Ascending aorta (tissue), 2 donors: ENCODE measurements around the gene CSHL1. TPM values are rescaled to one million over a fixed set of nuclear protein-coding genes. Genes with fewer than 3 reads are reported as not detected.
"Not testable (repeated sequence)": the region's sequence is repeated elsewhere in the genome, so short reads cannot be mapped to it uniquely, and the experiment has no call there.

ENCODE experiments used
- DNase-seq, 2 donors: peaks; one replicate each; pipeline ENCODE4 v3.0.0-alpha.2; 2019; ENCODE audit warnings: low spot score in 2 of 2
- H3K27ac ChIP-seq, 2 donors: fragments of 200-600 bp; sonication (generic); one replicate each; pipeline ENCODE4 v1.5.1; 2016 to 2017; ENCODE audit warnings: mild to moderate bottlenecking in 1 of 2
- H3K27me3 ChIP-seq: fragments of 200-600 bp; sonication (generic); one replicate; pipeline ENCODE4 v1.5.1; 2017
- H3K36me3 ChIP-seq, 2 donors: fragments of 200-600 bp; sonication (generic); one replicate each; pipeline ENCODE4 v1.5.1; 2016
- H3K4me1 ChIP-seq, 2 donors: fragments of 200-600 bp; sonication (generic); one replicate each; pipeline ENCODE4 v1.5.1; 2016 to 2017; ENCODE audit warnings: mild to moderate bottlenecking in 1 of 2
- H3K4me3 ChIP-seq, 2 donors: fragments of 200-600 bp; sonication (generic); one replicate each; pipeline ENCODE4 v1.5.1; 2016 to 2017; ENCODE audit warnings: mild to moderate bottlenecking in 1 of 2
- H3K9me3 ChIP-seq, 2 donors: fragments of 200-600 bp; sonication (generic); one replicate each; pipeline ENCODE4 v1.5.1; 2016
- intact Hi-C: fragments of 100-400 bp; cut with DNase I; formaldehyde crosslinking; loops from one replicate; pipeline ENCODE4 v1.15.1; 2023
- total RNA-seq: library from RNA; depleted of rRNA; stranded (reverse); fragments of >200 nt; gene quantifications from one replicate; pipeline ENCODE4 v1.1.0, GENCODE V29; 2016

CSHL1 gene
- total RNA-seq, 1 donor from 2014 or later, result not detected

DNA sequence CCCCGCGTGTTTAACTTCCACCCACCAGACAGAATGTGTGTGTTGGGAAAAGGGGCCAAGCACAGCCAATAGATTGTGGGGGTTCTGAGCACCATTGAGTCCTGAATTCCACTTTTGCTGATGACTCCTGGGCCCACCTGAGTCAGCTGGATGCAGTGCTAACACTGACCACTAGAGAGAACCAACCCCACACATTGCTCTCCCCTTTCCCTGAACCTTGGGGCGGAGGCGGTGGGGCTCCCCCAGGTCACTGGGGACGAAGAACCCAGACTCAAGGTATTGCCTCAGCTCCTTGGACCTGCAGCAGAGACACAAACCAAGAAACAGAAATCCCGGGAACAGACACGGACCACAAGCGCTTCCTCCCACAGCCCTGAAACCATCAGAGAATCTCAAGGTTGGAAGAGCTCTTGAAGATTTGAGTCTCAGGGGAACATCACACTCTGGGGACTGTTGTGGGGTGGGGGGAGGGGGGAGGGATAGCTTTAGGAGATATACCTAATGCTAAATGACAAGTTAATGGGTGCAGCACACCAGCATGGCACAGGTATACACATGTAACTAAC is 36.9 kb downstream of the CSHL1 start:
- H3K36me3 ChIP-seq, DNase-seq, H3K4me3 ChIP-seq, H3K27me3 ChIP-seq, H3K9me3 ChIP-seq, H3K4me1 ChIP-seq, intact Hi-C loops, H3K27ac ChIP-seq: not testable (repeated sequence)

DNA sequence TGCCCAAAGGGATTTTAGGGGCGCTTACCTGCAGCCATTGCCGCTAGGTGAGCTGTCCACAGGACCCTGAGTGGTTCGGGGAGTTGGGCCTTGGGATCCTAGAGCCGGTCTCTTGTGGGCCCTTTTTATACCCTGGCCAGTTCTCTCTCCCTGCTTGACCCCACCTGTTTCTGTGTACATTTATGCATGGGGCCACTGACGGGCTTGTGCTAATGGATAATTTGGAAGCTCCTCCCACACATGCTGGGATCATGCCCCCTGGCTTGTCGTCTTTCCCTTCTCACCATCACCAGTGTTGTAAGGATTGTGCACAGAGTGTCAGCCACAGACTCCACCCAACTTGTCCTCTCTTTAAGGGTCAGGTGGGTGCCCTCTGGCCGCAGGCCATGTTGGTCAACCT is 37.5 kb downstream of the CSHL1 start, which contains the start of gene CSH2:
CSH2 (minus strand) TSS at position 101 of the 400 bp plus-strand sequence; CDS start at position 38, 63 bp downstream.
- H3K4me1 ChIP-seq, H3K4me3 ChIP-seq, DNase-seq, H3K27me3 ChIP-seq, H3K36me3 ChIP-seq, intact Hi-C loops, H3K27ac ChIP-seq, H3K9me3 ChIP-seq: not testable (repeated sequence)

DNA sequence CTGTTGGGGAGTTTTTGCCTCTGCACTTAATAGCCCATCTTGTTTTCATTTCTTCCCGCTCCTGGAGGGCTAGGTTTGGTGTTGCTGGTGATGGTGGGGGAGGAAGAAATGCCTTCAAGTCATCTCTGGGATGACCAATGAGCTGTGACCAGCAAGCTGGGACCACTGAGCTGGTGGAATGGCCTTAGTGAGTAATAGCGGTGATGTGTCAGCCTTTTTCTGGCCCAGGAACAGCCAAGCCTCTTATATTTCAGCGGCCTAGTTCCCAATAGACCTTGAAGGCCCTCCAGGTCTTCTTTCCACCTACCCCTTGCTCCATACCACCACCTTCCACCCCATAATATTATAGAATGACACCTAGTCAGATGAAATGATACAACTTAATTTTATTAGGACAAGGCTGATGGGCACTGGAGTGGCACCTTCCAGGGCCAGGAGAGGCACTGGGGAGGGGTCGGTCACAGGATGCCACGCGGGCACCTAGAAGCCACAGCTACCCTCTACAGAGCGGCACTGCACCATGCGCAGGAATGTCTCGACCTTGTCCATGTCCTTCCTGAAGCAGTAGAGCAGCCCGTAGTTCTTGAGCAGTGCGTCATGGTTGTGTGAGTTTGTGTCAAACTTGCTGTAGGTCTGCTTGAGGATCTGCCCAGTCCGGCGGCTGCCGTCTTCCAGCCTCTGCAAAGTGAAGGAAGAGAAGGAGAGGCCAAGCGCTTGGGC is 39.3 kb downstream of the CSHL1 start:
- DNase-seq, H3K27ac ChIP-seq, H3K27me3 ChIP-seq, H3K36me3 ChIP-seq, H3K4me3 ChIP-seq, H3K9me3 ChIP-seq, intact Hi-C loops, H3K4me1 ChIP-seq: not testable (repeated sequence)

DNA sequence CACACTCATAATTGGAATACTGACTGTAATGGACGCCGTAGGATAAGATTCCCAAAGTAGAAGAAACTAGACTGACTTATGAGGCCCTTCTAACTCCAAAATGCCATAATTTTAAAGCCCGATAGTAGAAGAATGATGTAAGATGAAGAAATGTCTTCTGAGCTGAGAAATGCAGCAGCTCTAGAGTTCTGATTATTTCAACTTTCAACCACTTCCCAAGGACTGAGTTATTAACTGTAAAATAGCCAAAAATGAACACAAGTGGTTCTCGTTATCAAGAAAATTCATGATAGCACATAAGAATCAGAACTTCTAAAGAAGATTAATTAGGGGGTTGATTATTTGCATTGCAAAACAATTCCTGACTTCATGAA is 40.8 kb downstream of the CSHL1 start:
- H3K27ac ChIP-seq, intact Hi-C loops: not testable (repeated sequence)

DNA sequence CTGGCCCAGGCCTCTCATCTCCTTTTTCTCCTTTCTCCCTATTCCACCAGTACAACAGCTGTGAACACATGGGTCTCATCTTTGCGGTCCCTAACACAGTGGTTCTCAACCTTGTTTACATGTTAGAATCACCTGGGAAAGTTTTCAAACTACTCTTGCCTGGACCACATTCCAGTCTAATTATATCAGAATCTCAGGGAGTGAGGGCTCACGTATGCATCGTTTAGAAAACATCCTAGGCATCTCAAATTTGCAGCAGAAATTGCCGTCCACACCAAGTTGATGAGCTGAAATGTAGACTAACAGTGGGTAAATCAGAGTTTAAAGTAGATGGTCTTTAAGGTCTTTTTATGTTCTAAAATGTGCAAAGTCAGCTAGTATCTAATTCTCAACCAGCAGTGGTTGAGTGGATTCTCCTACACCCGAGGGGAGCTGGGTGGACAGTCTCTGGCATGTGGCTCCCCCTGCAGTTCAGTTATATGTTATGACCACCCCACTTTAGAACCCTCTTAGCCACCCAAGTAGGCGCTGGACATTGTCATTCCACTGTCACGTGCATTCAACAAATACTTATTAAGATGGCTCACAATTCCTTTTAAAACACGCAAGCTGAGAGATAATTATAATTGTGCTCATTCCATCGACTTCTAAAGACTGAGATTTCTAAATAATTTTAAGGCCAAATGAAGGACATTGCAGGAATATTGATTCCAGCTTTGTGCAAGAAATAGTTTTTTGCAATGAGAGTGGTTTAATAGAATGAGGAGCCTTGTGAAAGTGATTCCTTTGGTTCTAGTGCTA is 41.4 kb downstream of the CSHL1 start:
- DNase-seq, intact Hi-C loops, H3K4me1 ChIP-seq, H3K9me3 ChIP-seq, H3K27me3 ChIP-seq, H3K27ac ChIP-seq, H3K36me3 ChIP-seq, H3K4me3 ChIP-seq: not testable (repeated sequence)

More for the DNA sequence above, 40.8 kb downstream of the CSHL1 start:
- H3K36me3 ChIP-seq, H3K27me3 ChIP-seq, H3K4me3 ChIP-seq, H3K4me1 ChIP-seq, H3K9me3 ChIP-seq, DNase-seq: not testable (repeated sequence)

DNA sequence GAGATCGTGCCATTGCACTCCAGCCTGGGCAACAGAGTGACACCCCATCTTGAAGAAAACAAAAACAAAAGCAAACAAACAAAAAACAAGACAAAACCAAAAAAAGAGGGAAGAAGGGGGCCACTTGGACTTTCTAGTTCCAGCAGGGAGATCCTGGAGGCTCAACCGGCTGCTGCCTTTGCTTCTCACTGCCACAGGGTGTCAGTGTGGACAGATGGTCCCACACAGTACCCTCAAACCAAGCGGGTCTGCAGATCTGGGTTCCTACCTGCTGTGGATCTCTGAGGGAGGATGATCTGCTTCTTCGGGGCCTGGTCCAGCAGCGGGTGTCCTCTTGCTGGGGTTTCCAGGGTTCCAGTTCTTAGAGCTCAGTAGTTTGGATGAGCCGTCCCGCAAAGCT is 44.4 kb downstream of the CSHL1 start:
- H3K4me3 ChIP-seq, H3K27ac ChIP-seq, H3K27me3 ChIP-seq, DNase-seq, H3K36me3 ChIP-seq, H3K4me1 ChIP-seq, H3K9me3 ChIP-seq, intact Hi-C loops: not testable (repeated sequence)

Other genes with a start within 250 kb of the CSHL1 start
- gene LIMD2, start 211.1 kb downstream of the CSHL1 start, total RNA-seq, result 27.0 TPM
- 3.2 TPM for gene STRADA, start 169.5 kb downstream of the CSHL1 start, total RNA-seq
- 76.2 TPM for gene CCDC47, start 137.7 kb downstream of the CSHL1 start, total RNA-seq
- gene DDX42, start 137.1 kb downstream of the CSHL1 start, total RNA-seq, result 37.5 TPM
- 83.7 TPM for gene PSMC5, start 83.8 kb downstream of the CSHL1 start, total RNA-seq
- gene FTSJ3, start 83.6 kb downstream of the CSHL1 start, total RNA-seq, result 18.2 TPM
- gene SMARCD2, start 68.6 kb downstream of the CSHL1 start, total RNA-seq, result 78.0 TPM
- gene CSH2, start 37.6 kb downstream of the CSHL1 start, total RNA-seq, result not detected
- gene GH2, start 29.3 kb downstream of the CSHL1 start, total RNA-seq, result not detected
- not detected for gene CSH1, start 14.7 kb downstream of the CSHL1 start, total RNA-seq
- gene GH1, start 7.6 kb upstream of the CSHL1 start, total RNA-seq, result not detected
- not detected for gene CD79B, start 21.1 kb upstream of the CSHL1 start, total RNA-seq
- gene SCN4A, start 61.7 kb upstream of the CSHL1 start, total RNA-seq, result 1.3 TPM
- gene PRR29, start 87.1 kb upstream of the CSHL1 start, total RNA-seq, result 1.5 TPM
- gene ICAM2, start 109.4 kb upstream of the CSHL1 start, total RNA-seq, result 212 TPM
- gene ERN1, start 218.9 kb upstream of the CSHL1 start, total RNA-seq, result 26.5 TPM